ENCODE data around the gene AK8.

Gene AK8

GRCh38 chr9:132743931-132744479 lies 134.1 kb downstream of the AK8 start:
- DNase-seq (ENCODE audit: low spot score in 2 of 2) (no peak), ATAC-seq (replicated peaks; ENCODE audit: extremely low read depth, poor library complexity, severe bottlenecking) (no peak)
- Mint-ChIP-seq H3K36me3 (ENCODE audit: insufficient read depth) (peaks cover 3% of the 10 kb centered on the region), H3K27me3 (peaks cover 62% of the 10 kb centered on the region), H3K4me1 (no peaks in the 10 kb centered on the region), H3K9me3 (no peaks in the 10 kb centered on the region), H3K4me3 (no peak overlapping the region), H3K27ac (ENCODE audit: low read depth) (no peak overlapping the region)

- no peak for ATAC-seq (replicated peaks; ENCODE audit: extremely low read depth, poor library complexity, severe bottlenecking)
- Mint-ChIP-seq H3K4me3 (no peak overlapping the region), H3K27me3 (peaks cover 61% of the 10 kb centered on the region), H3K27ac (ENCODE audit: low read depth) (no peak overlapping the region), H3K36me3 (ENCODE audit: insufficient read depth) (peaks cover 3% of the 10 kb centered on the region), H3K9me3 (no peaks in the 10 kb centered on the region), H3K4me1 (no peaks in the 10 kb centered on the region)
- no peak for DNase-seq (ENCODE audit: low spot score in 2 of 2)
Measured at GRCh38 chr9:132742821-132743311, 135.2 kb downstream of the AK8 start.

DNA sequence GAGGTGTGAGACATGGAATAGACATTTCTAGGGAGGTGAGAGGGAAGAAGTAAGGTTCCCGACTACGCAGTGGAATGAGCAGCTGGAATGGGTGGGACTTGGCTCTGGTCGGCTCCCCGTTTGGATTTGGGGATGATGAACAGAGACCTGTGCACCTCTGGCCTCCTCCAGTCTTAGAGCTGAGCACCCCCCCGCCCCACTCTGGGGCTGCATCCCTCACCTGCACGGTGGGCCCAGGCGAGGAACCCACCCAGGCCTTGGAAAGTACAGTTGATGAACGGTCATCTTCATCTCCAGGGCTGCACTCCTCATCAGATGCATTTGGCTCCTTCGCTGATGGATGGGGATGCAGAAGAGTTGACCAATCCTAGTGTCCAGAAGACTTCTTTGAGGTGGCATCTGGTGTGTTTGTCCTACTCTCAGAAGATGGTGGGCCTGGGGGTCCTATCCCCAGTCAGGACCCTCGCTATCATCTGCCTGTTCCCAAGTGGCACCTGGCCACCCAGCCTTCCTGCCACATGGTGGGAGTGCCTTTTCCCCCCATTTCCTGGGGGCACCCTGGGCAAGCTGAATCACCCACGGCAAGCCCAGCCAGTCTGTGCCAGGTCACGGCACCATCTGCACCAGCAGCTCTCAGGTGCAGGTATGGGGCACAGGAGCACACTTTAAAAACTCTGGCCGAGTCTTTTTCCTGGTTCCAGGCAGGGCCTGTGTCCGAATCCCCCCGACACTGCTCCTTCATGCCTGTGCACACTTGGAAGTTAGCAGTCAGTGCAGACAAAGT lies 137.4 kb downstream of the AK8 start:
- DNase-seq (ENCODE audit: low spot score in 2 of 2) (no peak), ATAC-seq (replicated peaks; ENCODE audit: extremely low read depth, poor library complexity, severe bottlenecking) (no peak)
- H3K9me3 Mint-ChIP-seq = no peaks in the 10 kb centered on the region
- H3K4me1 Mint-ChIP-seq = no peaks in the 10 kb centered on the region
- H3K36me3 Mint-ChIP-seq (ENCODE audit: insufficient read depth) = peaks cover 4% of the 10 kb centered on the region
- peaks cover 52% of the 10 kb centered on the region for H3K27me3 Mint-ChIP-seq
- no peak overlapping the region for H3K4me3 Mint-ChIP-seq
- H3K27ac Mint-ChIP-seq (ENCODE audit: low read depth) = no peak overlapping the region

GRCh38 chr9:132739710-132740310 lies 138.3 kb downstream of the AK8 start:
- no peaks in the 10 kb centered on the region for H3K9me3 Mint-ChIP-seq
- H3K36me3 Mint-ChIP-seq (ENCODE audit: insufficient read depth) = peaks cover 4% of the 10 kb centered on the region
- no peak for ATAC-seq (replicated peaks; ENCODE audit: extremely low read depth, poor library complexity, severe bottlenecking)
- no peak overlapping the region for H3K4me3 Mint-ChIP-seq
- H3K27ac Mint-ChIP-seq (ENCODE audit: low read depth) = no peak overlapping the region
- H3K27me3 Mint-ChIP-seq = peaks cover 51% of the 10 kb centered on the region
- no peak for DNase-seq (ENCODE audit: low spot score in 2 of 2)
- H3K4me1 Mint-ChIP-seq = no peaks in the 10 kb centered on the region

DNA sequence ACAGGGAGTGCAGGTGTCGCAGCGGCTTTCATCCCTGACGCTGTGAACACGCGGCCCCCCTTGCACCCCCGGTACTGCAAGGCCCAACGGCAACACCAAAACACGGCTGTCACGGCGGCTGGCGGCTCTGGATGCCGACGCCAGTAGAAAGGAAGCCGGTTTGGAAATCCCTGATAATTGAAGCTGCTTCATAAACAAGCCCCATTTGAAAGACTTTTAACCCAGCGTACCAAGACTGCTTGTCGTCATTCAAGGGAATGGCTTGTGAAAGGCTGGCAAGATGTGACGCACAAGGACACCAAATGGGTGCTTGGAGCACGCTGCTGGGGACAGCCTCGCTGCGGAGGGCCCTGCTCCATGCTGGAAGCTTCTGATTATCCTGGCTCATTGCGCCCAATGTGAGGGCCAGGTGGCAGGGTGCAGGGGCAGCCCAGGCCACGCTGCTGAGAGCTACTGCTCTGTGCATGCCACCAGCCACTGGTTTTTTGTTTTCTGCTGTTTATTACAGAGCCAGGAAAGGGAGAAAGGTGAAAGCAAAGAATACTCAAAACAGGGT lies 144.7 kb downstream of the AK8 start:
- no peak overlapping the region for H3K27ac Mint-ChIP-seq (ENCODE audit: low read depth)
- no peaks in the 10 kb centered on the region for H3K4me1 Mint-ChIP-seq
- ATAC-seq (replicated peaks; ENCODE audit: extremely low read depth, poor library complexity, severe bottlenecking) (no peak), DNase-seq (ENCODE audit: low spot score in 2 of 2) (no peak)
- no peaks in the 10 kb centered on the region for H3K9me3 Mint-ChIP-seq
- no peak overlapping the region for H3K4me3 Mint-ChIP-seq
- H3K27me3 Mint-ChIP-seq = peaks cover 61% of the 10 kb centered on the region
- H3K36me3 Mint-ChIP-seq (ENCODE audit: insufficient read depth) = peaks cover 3% of the 10 kb centered on the region

GRCh38 chr9:132732326-132733259 lies 145.5 kb downstream of the AK8 start:
- no peak overlapping the region for H3K27ac Mint-ChIP-seq (ENCODE audit: low read depth)
- DNase-seq (ENCODE audit: low spot score in 2 of 2) (no peak), ATAC-seq (replicated peaks; ENCODE audit: extremely low read depth, poor library complexity, severe bottlenecking) (no peak)
- no peaks in the 10 kb centered on the region for H3K9me3 Mint-ChIP-seq
- H3K27me3 Mint-ChIP-seq = peaks cover 68% of the 10 kb centered on the region
- no peak overlapping the region for H3K4me3 Mint-ChIP-seq
- peaks cover 3% of the 10 kb centered on the region for H3K36me3 Mint-ChIP-seq (ENCODE audit: insufficient read depth)
- H3K4me1 Mint-ChIP-seq = no peaks in the 10 kb centered on the region

GRCh38 chr9:132731230-132731629 lies 146.9 kb downstream of the AK8 start:
- no peaks in the 10 kb centered on the region for H3K9me3 Mint-ChIP-seq
- peaks cover 2% of the 10 kb centered on the region for H3K36me3 Mint-ChIP-seq (ENCODE audit: insufficient read depth)
- H3K27me3 Mint-ChIP-seq = peaks cover 74% of the 10 kb centered on the region
- ATAC-seq (replicated peaks; ENCODE audit: extremely low read depth, poor library complexity, severe bottlenecking) (no peak), DNase-seq (ENCODE audit: low spot score in 2 of 2) (no peak)
- H3K4me1 Mint-ChIP-seq = no peaks in the 10 kb centered on the region
- H3K27ac Mint-ChIP-seq (ENCODE audit: low read depth) = no peak overlapping the region
- H3K4me3 Mint-ChIP-seq = no peak overlapping the region

- H3K36me3 Mint-ChIP-seq (ENCODE audit: insufficient read depth) = no peaks in the 10 kb centered on the region
Measured at GRCh38 chr9:132730054-132731033, 147.7 kb downstream of the AK8 start.

GRCh38 chr9:132729235-132729890 lies 148.7 kb downstream of the AK8 start:
- ATAC-seq (replicated peaks; ENCODE audit: extremely low read depth, poor library complexity, severe bottlenecking) (no peak), DNase-seq (ENCODE audit: low spot score in 2 of 2) (no peak)
- peaks cover 75% of the 10 kb centered on the region for H3K27me3 Mint-ChIP-seq
- no peaks in the 10 kb centered on the region for H3K9me3 Mint-ChIP-seq
- no peaks in the 10 kb centered on the region for H3K36me3 Mint-ChIP-seq (ENCODE audit: insufficient read depth)
- H3K27ac Mint-ChIP-seq (ENCODE audit: low read depth) = no peak overlapping the region
- H3K4me3 Mint-ChIP-seq = no peak overlapping the region
- H3K4me1 Mint-ChIP-seq = no peaks in the 10 kb centered on the region

More at GRCh38 chr9:132730054-132731033, 147.7 kb downstream of the AK8 start:
- H3K4me1 Mint-ChIP-seq = no peaks in the 10 kb centered on the region
- ATAC-seq (replicated peaks; ENCODE audit: extremely low read depth, poor library complexity, severe bottlenecking) (no peak), DNase-seq (ENCODE audit: low spot score in 2 of 2) (no peak)
- no peak overlapping the region for H3K27ac Mint-ChIP-seq (ENCODE audit: low read depth)
- no peaks in the 10 kb centered on the region for H3K9me3 Mint-ChIP-seq
- no peak overlapping the region for H3K4me3 Mint-ChIP-seq
- peaks cover 80% of the 10 kb centered on the region for H3K27me3 Mint-ChIP-seq

- Mint-ChIP-seq H3K36me3 (ENCODE audit: insufficient read depth) (no peaks in the 10 kb centered on the region), H3K27me3 (peaks cover 71% of the 10 kb centered on the region), H3K9me3 (no peaks in the 10 kb centered on the region), H3K4me3 (no peak overlapping the region), H3K4me1 (no peaks in the 10 kb centered on the region), H3K27ac (ENCODE audit: low read depth) (no peak overlapping the region)
- no peak for DNase-seq (ENCODE audit: low spot score in 2 of 2)
- no peak for ATAC-seq (replicated peaks; ENCODE audit: extremely low read depth, poor library complexity, severe bottlenecking)
Measured at GRCh38 chr9:132728497-132728896, 149.6 kb downstream of the AK8 start.

DNA sequence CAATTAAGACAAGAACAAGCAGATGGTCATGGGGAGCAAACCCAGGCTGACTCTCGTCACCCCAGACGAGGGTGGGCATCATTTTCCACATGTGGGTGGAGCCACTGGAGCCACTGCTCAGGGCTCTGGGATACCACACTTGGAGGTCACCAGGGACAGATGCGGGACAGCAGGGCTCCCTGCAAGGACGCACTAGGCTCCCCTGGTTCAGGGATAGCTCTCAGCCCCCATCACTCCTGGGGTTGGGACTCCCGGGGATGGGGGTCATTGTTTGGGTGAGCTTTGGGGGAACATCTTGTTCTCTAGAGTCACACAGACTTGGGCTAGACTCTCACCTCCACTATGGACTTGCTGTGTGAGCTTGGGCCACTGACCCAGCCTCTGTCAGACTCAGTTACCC lies 150.0 kb downstream of the AK8 start:
- DNase-seq (ENCODE audit: low spot score in 2 of 2) (no peak), ATAC-seq (replicated peaks; ENCODE audit: extremely low read depth, poor library complexity, severe bottlenecking) (no peak)
- H3K4me3 Mint-ChIP-seq = no peak overlapping the region
- H3K4me1 Mint-ChIP-seq = no peaks in the 10 kb centered on the region
- no peak overlapping the region for H3K27ac Mint-ChIP-seq (ENCODE audit: low read depth)
- H3K27me3 Mint-ChIP-seq = peaks cover 67% of the 10 kb centered on the region
- H3K36me3 Mint-ChIP-seq (ENCODE audit: insufficient read depth) = no peaks in the 10 kb centered on the region
- no peaks in the 10 kb centered on the region for H3K9me3 Mint-ChIP-seq
